Body of pancreas (tissue), 4 donors: ENCODE measurements around the gene TRIM71.

Experiments used
- CTCF ChIP-seq, 7 experiments: fragments of 450-650 bp in 4 of 7; fragments of 200-600 bp in 3 of 7; sonication (generic) in 3 of 7; IDR thresholded peaks; one replicate each; pipeline ENCODE4 v1.5.1; 2016 to 2019; ENCODE audit warnings: antibody characterized with exemption in 7 of 7
- POLR2A ChIP-seq, 3 donors: fragments of 450-650 bp; IDR thresholded peaks; one replicate each; pipeline ENCODE4 v1.6.1; 2016; ENCODE audit warnings: antibody characterized with exemption in 3 of 3, mild to moderate bottlenecking in 2 of 3

DNA sequence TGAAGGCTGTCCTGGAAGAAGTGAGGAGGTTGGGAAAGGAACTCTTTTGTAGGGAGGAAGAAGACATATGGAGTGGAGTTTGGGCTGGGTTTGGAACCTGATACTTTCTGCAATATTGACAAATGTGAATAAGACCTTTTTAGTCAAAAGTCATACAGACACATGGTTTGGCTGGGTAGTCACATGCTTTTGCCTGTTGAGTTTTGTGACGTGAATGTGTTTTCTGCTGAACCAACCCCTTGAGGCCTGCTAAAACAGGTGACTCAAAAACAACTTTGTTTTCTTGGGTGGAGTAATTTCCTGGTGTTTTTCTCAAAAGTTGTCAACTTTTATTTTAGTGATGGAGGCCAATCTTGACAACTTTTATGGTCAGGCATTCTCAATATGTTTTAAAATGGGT is 94.2 kb downstream of the TRIM71 start:
- TF ChIP-seq CTCF (IDR thresholded peaks at IDR 0.05) (no peak), POLR2A (IDR thresholded peaks at IDR 0.05) (no peak)
